Activated CD4-positive, alpha-beta T cell treated with anti-CD3 and anti-CD28 coated beads, Interleukin-10, Interleukin-2, amounts not matched to agents 100 ng/mL and 50 ng/mL, durations not matched to agents 16 hours and 8 hours (primary cell): Measurements from ENCODE around the gene TFDP3.

Source experiments
- DNase-seq: peaks from one replicate; pipeline ENCODE4 v3.0.0-alpha.2; 2020

The TFDP3 gene

DNA sequence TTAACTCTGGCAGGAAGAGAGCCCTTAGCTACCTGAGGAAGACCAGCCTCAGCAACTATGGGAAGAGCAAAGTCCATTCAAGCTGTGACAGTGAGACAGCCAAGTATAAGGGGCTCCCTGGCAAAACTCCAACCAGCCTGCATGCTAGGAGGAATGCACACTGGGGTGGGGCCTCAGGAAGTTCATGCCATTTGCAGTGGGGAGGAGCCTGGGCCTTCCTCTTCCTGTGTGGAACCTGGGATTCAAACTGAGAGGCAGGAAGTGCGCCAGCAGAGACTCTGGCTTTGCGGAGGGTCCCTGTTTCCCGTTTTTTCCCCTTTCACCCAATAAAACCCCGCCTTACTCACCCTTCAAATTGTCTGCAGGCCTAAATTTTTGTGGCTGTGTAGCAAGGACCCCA is 33.0 kb downstream of the TFDP3 start:
- DNase-seq, result no peak

- no peak for DNase-seq
These were observed 34.3 kb downstream of the TFDP3 start for GRCh38 chrX:133183806-133184205.

DNA sequence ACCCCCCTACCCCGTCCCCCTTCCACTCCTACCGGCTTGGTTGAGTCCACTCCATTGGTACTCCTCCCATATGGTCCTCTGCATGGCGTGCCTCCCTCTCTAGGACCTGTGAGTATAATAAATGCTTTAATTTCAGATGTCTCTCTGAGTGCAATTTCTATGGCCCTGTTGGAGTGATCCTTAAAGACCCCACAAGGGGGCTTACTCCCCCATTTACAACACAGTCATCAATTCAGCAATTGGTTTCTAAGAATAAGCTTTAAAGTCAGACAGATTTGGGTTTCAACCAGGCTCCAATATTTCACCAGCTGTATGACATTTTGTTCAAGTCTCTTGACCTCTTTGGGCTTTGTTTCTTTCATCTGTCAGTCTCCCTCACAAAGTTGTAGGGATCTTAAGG is 38.7 kb downstream of the TFDP3 start:
- DNase-seq, result no peak

- DNase-seq, result no peak
These were observed 41.0 kb downstream of the TFDP3 start for GRCh38 chrX:133177202-133177601.

GRCh38 chrX:133175605-133176004 is 42.5 kb downstream of the TFDP3 start:
- DNase-seq, result no peak

- no peak for DNase-seq
These were observed 43.0 kb downstream of the TFDP3 start for GRCh38 chrX:133175162-133175561.

GRCh38 chrX:133171962-133172708 is 46.0 kb downstream of the TFDP3 start:
- peak; percentile 7 for DNase-seq
